Measurements from ENCODE around the gene ABRAXAS1.
A peak's percentile ranks its signal among the peaks of the same experiment; 100 is the strongest.
"Not testable (repeated sequence)": the region's sequence is repeated elsewhere in the genome, so short reads cannot be mapped to it uniquely, and the experiment has no call there.

Gene ABRAXAS1

GRCh38 chr4:83484500-83485461 lies at the start of gene ABRAXAS1:
Gene ABRAXAS1, minus strand, starts transcription at chr4:83485100. Its CDS starts 28 bp downstream, at chr4:83485072.
- no peak for FAIRE-seq

- FAIRE-seq: no peak
Observed at GRCh38 chr4:83527671-83528070, 42.8 kb upstream of the ABRAXAS1 start.

- FAIRE-seq: no peak
Observed at GRCh38 chr4:83522239-83522638, 37.3 kb upstream of the ABRAXAS1 start.

GRCh38 chr4:83516042-83516772 lies 31.3 kb upstream of the ABRAXAS1 start:
- no peak for FAIRE-seq

- no peak for FAIRE-seq
Observed at GRCh38 chr4:83510442-83510841, 25.5 kb upstream of the ABRAXAS1 start.

GRCh38 chr4:83509156-83509585 lies 24.3 kb upstream of the ABRAXAS1 start:
- not testable (repeated sequence) for FAIRE-seq

- FAIRE-seq: no peak
Observed at GRCh38 chr4:83504996-83505395, 20.1 kb upstream of the ABRAXAS1 start.

GRCh38 chr4:83504503-83504902 lies 19.6 kb upstream of the ABRAXAS1 start:
- no peak for FAIRE-seq

GRCh38 chr4:83503974-83504373 lies 19.1 kb upstream of the ABRAXAS1 start:
- no peak for FAIRE-seq

GRCh38 chr4:83501671-83502070 lies 16.8 kb upstream of the ABRAXAS1 start:
- not testable (repeated sequence) for FAIRE-seq

GRCh38 chr4:83498187-83498586 lies 13.3 kb upstream of the ABRAXAS1 start:
- FAIRE-seq: no peak

- FAIRE-seq: not testable (repeated sequence)
Observed at GRCh38 chr4:83496085-83496917, 11.4 kb upstream of the ABRAXAS1 start.

GRCh38 chr4:83490876-83491450 lies 6.1 kb upstream of the ABRAXAS1 start:
- peak; percentile 82 for FAIRE-seq

GRCh38 chr4:83489711-83490326 lies 4.9 kb upstream of the ABRAXAS1 start:
- FAIRE-seq: no peak

- no peak for FAIRE-seq
Observed at GRCh38 chr4:83486457-83487129, 1.7 kb upstream of the ABRAXAS1 start.

GRCh38 chr4:83473966-83474365 lies 10.9 kb downstream of the ABRAXAS1 start:
- no peak for FAIRE-seq

GRCh38 chr4:83473423-83473822 lies 11.5 kb downstream of the ABRAXAS1 start:
- no peak for FAIRE-seq

GRCh38 chr4:83456184-83456501 lies 28.8 kb downstream of the ABRAXAS1 start:
- no peak for FAIRE-seq

GRCh38 chr4:83455281-83456183 lies 29.4 kb downstream of the ABRAXAS1 start, which contains the start of the genes HELQ and MRPS18C:
Gene HELQ, minus strand, starts transcription at chr4:83455823. Its CDS starts 130 bp downstream, at chr4:83455693.
Gene MRPS18C, plus strand, starts transcription at chr4:83456058. Its CDS starts 20 bp downstream, at chr4:83456078.
- peak; percentile 85 for FAIRE-seq

- no peak for FAIRE-seq
Observed at GRCh38 chr4:83454686-83455085, 30.2 kb downstream of the ABRAXAS1 start.

Data from endometrium (tissue), 2 donors.